Mesothelial cell of epicardium (in vitro differentiated cells): ENCODE measurements around the gene ZNF124. TPM values are rescaled to one million over a fixed set of nuclear protein-coding genes. Genes with fewer than 3 reads are reported as not detected.
"Not testable (repeated sequence)": the region's sequence is repeated elsewhere in the genome, so short reads cannot be mapped to it uniquely, and the experiment has no call there.

ENCODE experiments used
- DNase-seq, 2 experiments: peaks; one replicate each; pipeline ENCODE4 v3.0.0; 2021; ENCODE audit warnings: low spot score in 2 of 2; ENCODE audit not compliant: unreplicated experiment in 2 of 2
- H3K27ac Mint-ChIP-seq: 2 replicates; pipeline ENCODE4 v1.8.0; 2021; ENCODE audit warnings: mixed read lengths
- H3K27me3 Mint-ChIP-seq: 2 replicates; pipeline ENCODE4 v1.8.0; 2021; ENCODE audit warnings: low read depth, mixed read lengths
- H3K36me3 Mint-ChIP-seq: 2 replicates; pipeline ENCODE4 v1.8.0; 2021; ENCODE audit warnings: mixed read lengths
- H3K4me1 Mint-ChIP-seq: 2 replicates; pipeline ENCODE4 v1.8.0; 2021; ENCODE audit warnings: mixed read lengths
- H3K4me3 Mint-ChIP-seq: 2 replicates; pipeline ENCODE4 v1.8.0; 2021; ENCODE audit warnings: mild to moderate bottlenecking, moderate library complexity, mixed read lengths
- H3K9me3 Mint-ChIP-seq: 2 replicates; pipeline ENCODE4 v1.8.0; 2021; ENCODE audit warnings: mixed read lengths
- total RNA-seq: library from RNA; stranded (reverse); gene quantifications from 3 replicates; pipeline ENCODE4 v1.2.1, GENCODE V29; 2021
- TF ChIP-seq, protein P1 (sequence below): fragments of 200-600 bp; sonication (generic); IDR thresholded peaks from one replicate; pipeline ENCODE4 v1.5.0; 2021; ENCODE audit warnings: antibody characterized with exemption; ENCODE audit not compliant: unreplicated experiment

The ZNF124 gene
- total RNA-seq, 1 donor from 2014 or later: 114 TPM

DNA sequence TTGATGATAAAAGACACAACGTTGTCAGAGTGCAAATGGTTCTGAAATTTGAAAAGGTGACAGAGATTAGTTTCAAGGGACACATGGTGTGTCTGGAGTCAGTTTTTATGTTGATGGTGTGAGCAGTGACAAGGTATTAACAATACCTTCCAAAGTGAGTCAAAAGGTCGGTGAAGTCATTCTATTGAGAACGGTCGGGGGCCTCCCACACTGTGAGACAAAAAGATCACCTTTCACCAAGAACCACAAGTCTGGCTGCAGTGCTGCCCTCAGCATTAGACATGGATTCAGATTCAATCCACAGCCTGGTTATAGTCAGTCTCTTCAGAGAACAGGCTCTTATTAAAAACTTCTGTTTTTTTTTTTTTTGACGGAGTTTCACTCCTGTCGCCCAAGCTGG is 26.5 kb downstream of the ZNF124 start:
- H3K4me3 Mint-ChIP-seq: no peak overlapping the region
- no peak overlapping the region for H3K27ac Mint-ChIP-seq
- no peak for DNase-seq
- no peaks in the 10 kb centered on the region for H3K4me1 Mint-ChIP-seq
- H3K9me3 Mint-ChIP-seq: peaks cover 56% of the 10 kb centered on the region
- no peaks in the 10 kb centered on the region for H3K27me3 Mint-ChIP-seq
- TF ChIP-seq, protein P1, sequence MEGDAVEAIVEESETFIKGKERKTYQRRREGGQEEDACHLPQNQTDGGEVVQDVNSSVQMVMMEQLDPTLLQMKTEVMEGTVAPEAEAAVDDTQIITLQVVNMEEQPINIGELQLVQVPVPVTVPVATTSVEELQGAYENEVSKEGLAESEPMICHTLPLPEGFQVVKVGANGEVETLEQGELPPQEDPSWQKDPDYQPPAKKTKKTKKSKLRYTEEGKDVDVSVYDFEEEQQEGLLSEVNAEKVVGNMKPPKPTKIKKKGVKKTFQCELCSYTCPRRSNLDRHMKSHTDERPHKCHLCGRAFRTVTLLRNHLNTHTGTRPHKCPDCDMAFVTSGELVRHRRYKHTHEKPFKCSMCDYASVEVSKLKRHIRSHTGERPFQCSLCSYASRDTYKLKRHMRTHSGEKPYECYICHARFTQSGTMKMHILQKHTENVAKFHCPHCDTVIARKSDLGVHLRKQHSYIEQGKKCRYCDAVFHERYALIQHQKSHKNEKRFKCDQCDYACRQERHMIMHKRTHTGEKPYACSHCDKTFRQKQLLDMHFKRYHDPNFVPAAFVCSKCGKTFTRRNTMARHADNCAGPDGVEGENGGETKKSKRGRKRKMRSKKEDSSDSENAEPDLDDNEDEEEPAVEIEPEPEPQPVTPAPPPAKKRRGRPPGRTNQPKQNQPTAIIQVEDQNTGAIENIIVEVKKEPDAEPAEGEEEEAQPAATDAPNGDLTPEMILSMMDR: no peak
- peaks cover 84% of the 10 kb centered on the region for H3K36me3 Mint-ChIP-seq

DNA sequence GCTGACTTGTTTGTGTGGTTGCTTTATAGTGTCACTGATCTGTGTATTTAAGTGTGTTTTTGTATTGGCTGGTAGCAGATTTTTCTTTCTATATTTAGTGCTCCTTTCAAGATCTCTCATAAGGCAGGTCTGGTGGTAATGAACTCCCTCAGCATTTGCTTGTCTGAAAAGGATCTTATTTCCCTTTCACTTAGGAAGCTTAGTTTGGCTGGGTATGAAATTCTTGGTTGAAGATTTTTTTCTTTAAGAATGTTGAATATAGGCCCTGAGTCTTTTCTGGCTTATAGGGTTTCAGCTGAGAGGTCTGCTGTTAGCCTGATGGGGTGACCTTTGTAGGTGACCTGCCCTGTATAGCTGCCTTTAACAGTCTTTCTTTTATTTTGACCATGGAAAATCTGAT is 32.3 kb downstream of the ZNF124 start:
- peaks cover 80% of the 10 kb centered on the region for H3K9me3 Mint-ChIP-seq
- not testable (repeated sequence) for DNase-seq, H3K4me3 Mint-ChIP-seq, H3K27ac Mint-ChIP-seq, H3K27me3 Mint-ChIP-seq, H3K4me1 Mint-ChIP-seq
- peaks cover 87% of the 10 kb centered on the region for H3K36me3 Mint-ChIP-seq

DNA sequence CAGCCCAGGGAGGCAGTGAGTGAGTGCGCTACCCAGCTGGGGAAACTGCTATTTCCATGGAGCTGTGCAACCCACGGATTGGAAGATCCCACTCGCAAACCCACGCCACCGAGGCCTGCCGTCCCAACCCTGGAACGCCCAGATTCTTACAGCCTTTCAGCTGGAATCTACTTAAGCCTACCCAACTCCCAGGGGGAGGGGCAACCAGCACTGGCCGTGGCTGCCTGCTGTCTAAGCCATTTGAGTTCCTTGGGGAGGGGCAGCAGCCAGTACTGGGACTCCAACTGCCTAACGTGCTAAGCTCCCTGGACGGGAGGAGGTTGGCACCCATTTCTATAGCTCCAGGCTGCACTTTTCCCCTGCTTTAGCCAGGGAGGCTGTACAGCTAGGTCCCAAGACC is 40.6 kb downstream of the ZNF124 start:
- TF ChIP-seq, protein P1: no peak
- H3K9me3 Mint-ChIP-seq: peaks cover 38% of the 10 kb centered on the region
- H3K4me3 Mint-ChIP-seq: no peak overlapping the region
- no peak for DNase-seq
- peaks cover 15% of the 10 kb centered on the region for H3K4me1 Mint-ChIP-seq
- H3K36me3 Mint-ChIP-seq: peaks cover 52% of the 10 kb centered on the region
- H3K27ac Mint-ChIP-seq: no peak overlapping the region
- H3K27me3 Mint-ChIP-seq: no peaks in the 10 kb centered on the region

DNA sequence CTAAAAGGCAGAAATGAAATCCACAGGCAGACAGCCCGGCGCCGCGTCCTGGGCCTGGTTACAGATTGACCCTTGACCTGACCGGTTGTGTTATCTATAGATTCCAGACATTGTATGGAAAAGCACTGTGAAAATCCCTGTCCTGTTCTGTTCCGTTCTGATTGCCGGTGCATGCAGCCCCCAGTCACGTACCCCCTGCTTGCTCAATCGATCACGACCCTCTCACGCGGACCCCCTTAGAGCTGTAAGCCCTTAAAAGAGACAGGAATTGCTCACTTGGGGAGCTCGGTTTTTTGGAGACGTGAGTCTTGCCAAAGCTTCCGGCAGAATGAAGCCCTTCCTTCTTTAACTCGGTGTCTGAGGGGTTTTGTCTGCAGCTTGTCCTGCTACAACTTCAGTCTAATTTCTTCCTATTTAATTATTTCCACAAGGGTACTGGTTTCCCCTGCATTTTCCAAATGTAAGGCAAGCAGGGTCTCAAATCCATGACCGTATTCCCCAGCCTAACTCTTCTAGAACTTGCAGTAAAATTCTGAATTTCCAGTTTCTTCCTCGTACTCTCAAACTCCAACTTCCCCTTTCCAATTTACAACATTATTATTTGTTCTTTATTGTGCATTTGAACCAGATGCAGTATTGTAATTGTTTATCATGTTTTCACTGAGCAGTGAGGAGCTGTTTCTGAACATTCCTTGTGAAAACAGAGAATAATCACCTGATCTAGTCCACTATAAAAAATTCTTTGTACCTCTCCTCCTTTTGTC is 44.1 kb downstream of the ZNF124 start:
- H3K4me3 Mint-ChIP-seq: peak overlapping the region; percentile 85
- H3K27ac Mint-ChIP-seq: peak overlapping the region; percentile 55
- not testable (repeated sequence) for H3K9me3 Mint-ChIP-seq, H3K4me1 Mint-ChIP-seq, DNase-seq, H3K27me3 Mint-ChIP-seq
- peaks cover 25% of the 10 kb centered on the region for H3K36me3 Mint-ChIP-seq

DNA sequence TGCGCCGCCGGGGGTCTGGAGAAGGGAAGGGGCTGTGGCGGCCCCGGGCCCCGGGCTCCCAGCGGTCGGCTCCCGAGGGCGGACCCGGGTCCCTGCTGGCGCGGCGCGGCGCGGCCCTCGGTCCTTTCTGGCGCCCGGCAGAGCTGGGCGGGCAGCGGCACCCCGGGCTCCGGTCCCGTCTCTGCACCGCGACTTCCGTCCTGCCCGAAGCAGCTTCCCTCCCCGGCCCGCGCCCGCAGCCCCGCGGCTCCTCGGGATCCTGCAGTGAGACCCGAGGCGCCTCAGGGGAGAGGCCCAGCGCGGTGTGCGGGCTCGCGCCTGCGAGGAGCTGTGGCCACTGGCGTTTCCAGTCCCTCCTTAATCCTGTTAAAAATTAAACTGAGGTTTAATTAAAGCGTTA is 45.2 kb downstream of the ZNF124 start:
- not testable (repeated sequence) for H3K27me3 Mint-ChIP-seq, H3K4me1 Mint-ChIP-seq, H3K4me3 Mint-ChIP-seq, DNase-seq, H3K27ac Mint-ChIP-seq
- Mint-ChIP-seq H3K36me3 (peaks cover 15% of the 10 kb centered on the region), H3K9me3 (peaks cover 14% of the 10 kb centered on the region)

DNA sequence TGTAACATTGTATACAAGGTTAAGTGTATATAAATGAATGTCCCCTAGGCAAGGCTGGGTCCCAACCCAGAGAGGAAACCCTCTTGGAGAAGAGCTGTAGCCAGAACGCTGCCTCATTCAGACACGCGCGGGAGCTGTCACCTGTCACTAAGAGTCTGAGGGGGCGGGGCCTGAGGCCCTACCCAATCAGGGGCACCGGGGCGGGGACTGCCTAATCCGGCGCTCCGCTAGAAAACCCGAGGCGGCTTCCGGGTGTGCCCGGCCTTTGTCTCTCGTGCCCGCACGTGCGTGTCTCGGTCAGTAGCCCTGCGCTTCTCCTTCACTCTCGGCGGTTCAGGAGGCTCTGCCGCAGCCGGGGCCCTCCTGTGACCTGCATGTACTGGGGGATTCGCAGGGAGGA is 45.7 kb downstream of the ZNF124 start:
- DNase-seq, H3K4me3 Mint-ChIP-seq, H3K27ac Mint-ChIP-seq, H3K4me1 Mint-ChIP-seq, H3K27me3 Mint-ChIP-seq: not testable (repeated sequence)
- H3K36me3 Mint-ChIP-seq: peaks cover 15% of the 10 kb centered on the region
- H3K9me3 Mint-ChIP-seq: peaks cover 14% of the 10 kb centered on the region

DNA sequence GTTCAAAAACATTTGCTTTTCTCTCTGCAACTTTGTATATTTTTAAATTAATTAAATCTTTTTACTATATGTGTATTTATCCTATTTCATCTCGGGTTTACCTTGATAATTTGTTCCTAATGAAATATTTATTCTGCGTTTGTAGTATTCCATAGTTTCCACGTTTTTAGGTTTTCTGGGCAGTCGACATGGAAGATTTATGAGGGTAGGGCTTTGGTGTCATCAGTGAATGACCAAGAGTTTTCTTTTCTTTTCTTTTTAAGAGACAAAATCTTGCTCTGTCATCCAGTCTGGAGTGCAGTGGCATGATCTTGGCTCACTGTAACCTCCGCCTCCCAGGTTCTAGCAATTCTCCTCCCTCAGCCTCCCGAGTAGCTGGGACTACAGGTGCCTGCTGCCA is 50.4 kb downstream of the ZNF124 start:
- Mint-ChIP-seq H3K27me3 (no peaks in the 10 kb centered on the region), H3K36me3 (peaks cover 6% of the 10 kb centered on the region), H3K9me3 (peaks cover 10% of the 10 kb centered on the region), H3K4me3 (no peak overlapping the region), H3K4me1 (no peaks in the 10 kb centered on the region), H3K27ac (no peak overlapping the region)
- TF ChIP-seq, protein P1: no peak
- DNase-seq: no peak

DNA sequence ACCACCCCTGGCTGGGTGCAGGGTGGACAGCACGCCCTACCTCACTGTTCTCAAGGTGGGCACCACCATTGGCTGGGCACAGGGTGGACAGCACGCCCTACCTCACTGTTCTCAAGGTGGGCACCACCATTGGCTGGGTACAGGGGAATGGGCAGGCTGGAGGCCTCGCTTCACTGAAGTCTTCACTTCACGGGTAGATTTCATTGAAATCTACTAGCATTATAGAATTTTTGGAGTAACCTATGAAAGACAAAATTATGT is 51.5 kb downstream of the ZNF124 start:
- not testable (repeated sequence) for H3K4me1 Mint-ChIP-seq, H3K27me3 Mint-ChIP-seq, H3K27ac Mint-ChIP-seq, DNase-seq, H3K4me3 Mint-ChIP-seq, H3K36me3 Mint-ChIP-seq
- H3K9me3 Mint-ChIP-seq: peaks cover 10% of the 10 kb centered on the region
